GM18526 (cell line): Measurements from ENCODE around the gene LRCH1.

Source experiments
- POLR2A ChIP-seq: IDR thresholded peaks from 3 replicates; pipeline ENCODE4 v1.6.1; 2011; ENCODE audit not compliant: insufficient read length; ENCODE audit errors: extremely low read depth

LRCH1 gene

GRCh38 chr13:46526740-46527139 is 26.2 kb upstream of the LRCH1 start:
- no peak for TF ChIP-seq POLR2A

DNA sequence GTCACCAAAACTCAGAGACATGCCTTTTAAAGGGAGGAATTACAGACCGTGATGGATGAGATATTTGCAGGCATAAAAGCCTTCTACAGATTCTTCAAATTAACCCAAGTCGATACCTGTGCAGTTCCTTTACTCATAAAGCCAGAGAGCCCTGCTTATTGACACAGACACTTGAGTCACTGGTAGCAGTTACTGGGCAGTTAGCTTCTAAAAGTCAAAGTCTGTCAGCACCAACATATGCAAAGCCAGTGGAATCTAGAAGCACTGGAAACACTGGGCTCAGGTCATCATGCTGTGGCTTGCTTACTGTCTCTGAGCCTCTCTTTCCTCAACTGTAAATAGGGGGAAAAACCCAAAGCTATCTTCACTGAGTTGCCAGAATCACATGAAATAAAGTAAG is 25.7 kb upstream of the LRCH1 start:
- TF ChIP-seq POLR2A: no peak

DNA sequence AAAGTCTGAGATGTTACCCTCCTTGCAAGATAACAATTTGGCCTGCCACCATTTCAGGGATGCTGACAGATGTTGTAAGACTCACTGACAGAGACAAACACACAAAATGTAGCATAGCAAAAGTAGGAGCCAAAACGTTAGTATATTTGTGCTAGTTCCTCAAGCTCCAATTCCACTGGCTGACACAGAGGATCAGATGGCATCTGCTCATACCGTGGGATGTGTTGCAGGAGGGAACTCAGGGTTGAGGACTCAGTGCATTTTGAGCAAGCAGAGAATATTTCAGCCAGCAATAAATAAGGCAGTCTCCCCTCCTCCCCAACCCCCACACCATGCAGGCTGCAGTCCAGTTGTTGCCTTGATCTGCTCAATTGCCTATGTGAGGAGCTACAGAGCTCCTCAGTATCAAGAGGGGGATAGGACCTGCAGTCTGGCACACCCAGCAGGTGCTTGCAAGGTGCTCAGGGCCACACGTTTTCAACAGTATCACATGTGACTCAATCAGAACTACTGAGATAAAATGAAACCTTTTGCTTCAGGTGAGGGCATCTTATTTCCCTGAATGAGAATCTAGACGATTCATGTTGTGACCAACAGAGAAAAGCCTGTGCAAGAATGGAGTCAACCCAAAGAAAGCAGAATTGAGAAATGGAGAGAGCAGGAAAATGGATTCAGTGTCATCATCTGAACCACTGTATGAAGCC is 23.6 kb upstream of the LRCH1 start:
- no peak for TF ChIP-seq POLR2A

DNA sequence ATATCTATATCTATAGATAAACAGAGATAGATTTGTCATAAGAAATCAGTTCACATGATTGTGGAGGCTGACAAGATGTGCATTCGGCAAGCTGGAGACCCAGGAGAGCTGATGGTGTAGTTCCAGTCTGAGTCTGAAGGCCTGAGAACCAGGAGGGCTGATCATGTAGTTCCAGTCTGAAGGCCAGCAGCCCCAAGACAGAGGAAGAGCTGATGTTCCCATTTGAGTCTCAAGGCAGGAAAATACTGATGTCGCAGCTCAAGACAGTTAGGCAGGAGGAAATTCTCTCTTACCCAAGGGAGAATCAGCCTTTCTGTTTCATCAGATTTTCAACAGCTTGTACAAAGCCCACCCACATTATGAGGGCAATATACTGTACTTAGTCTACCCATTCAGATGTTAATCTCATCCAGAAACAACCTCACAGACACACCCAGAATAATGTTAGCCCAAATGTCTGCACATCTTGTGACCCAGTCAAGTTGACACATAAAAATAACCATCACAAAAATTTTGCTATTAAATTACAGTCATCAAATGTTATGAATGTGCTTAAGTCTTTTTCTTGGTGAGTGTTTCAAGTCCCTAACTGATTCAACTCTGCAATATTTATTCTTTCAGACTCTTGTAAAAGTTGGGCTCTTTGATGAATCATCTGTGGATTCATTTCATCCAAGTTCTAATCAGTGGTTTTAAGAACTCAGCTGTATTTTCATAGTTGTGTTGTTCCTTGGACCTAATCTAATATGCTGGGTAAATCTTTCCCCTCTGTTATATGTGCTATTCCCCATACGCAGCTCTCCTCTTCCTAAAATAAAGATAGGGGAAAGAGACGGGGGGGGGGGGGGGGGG is 22.7 kb upstream of the LRCH1 start:
- TF ChIP-seq POLR2A: no peak

GRCh38 chr13:46531953-46532352 is 21.0 kb upstream of the LRCH1 start:
- no peak for TF ChIP-seq POLR2A

DNA sequence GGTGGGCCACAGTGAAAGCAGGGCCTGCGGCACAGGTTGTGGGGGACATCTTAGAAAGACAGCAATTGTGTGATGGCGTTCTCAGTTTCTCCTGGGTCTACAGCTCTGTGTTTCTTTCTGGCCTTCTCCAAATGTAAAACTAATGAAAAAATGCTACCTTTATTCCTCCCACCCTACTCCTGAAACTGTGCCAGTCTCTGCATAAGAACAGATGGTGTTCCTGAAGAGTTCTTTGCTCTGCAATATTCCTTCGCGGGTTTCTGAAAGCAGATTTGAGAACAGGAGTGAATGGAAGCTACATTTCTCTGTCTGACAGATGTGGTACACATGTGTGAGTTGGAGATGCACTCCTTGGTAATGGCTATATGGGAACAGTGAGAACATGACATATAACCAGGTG is 18.0 kb upstream of the LRCH1 start:
- TF ChIP-seq POLR2A: no peak

DNA sequence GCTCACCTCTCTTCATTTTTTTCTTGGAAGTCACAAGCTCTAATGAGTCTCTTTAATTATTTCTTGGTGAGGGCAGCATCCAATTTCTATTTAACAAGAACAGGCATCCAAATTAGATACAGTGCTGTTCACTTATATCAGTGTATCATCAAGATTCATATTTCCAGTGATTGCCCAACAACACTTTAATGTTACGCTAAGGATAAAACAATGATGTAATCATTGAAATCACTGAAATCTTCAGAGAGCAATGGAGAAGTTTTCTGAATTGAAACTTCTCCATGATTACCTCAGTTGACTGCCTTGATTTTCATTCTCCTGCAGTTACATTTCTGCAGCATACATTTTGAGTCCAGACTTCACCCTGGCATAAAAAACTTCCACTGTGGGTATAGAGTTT is 17.1 kb upstream of the LRCH1 start:
- TF ChIP-seq POLR2A: no peak

- no peak for TF ChIP-seq POLR2A
Measured at GRCh38 chr13:46536341-46536740, 16.6 kb upstream of the LRCH1 start.

GRCh38 chr13:46539231-46539630 is 13.7 kb upstream of the LRCH1 start:
- no peak for TF ChIP-seq POLR2A

- TF ChIP-seq POLR2A: no peak
Measured at GRCh38 chr13:46541210-46541609, 11.8 kb upstream of the LRCH1 start.

- no peak for TF ChIP-seq POLR2A
Measured at GRCh38 chr13:46542833-46543232, 10.1 kb upstream of the LRCH1 start.

DNA sequence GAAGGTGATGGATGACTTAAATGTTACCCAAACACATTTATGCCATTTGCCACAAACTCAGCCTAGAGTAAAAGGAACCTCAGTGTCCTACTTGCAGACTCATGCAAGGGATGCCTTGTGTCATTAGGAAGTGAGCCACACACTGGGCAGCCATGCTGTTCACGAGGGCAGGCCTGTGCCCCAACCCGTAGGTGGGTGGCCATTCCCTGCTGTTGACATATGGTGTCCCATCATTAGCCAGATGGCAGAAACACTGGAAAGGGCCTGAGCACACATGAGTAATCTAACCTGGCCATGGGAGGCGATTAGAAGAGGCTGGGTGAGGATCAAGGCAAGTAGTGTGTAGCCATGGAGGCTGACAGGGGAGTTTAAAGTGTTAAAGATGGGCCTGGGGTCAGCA is 9.7 kb upstream of the LRCH1 start:
- TF ChIP-seq POLR2A: no peak

DNA sequence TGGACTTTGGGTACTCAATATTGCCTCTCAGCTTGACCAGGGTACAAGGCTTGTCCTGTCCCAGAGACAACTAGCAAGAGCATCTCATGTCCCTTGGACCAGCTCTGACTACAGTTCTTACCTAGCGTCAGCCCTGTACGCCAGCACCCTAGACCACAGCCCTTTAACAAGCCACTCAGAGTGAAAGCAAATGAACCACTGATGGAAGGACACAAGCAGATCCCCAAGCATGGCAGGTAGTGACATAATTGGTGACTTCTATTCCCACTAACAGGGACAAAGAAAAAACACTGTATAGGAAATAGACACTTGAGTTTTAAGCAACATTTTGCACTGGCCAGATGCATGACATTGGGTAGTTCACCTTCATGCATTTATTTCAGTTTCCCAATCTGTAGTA is 8.8 kb upstream of the LRCH1 start:
- TF ChIP-seq POLR2A: no peak

DNA sequence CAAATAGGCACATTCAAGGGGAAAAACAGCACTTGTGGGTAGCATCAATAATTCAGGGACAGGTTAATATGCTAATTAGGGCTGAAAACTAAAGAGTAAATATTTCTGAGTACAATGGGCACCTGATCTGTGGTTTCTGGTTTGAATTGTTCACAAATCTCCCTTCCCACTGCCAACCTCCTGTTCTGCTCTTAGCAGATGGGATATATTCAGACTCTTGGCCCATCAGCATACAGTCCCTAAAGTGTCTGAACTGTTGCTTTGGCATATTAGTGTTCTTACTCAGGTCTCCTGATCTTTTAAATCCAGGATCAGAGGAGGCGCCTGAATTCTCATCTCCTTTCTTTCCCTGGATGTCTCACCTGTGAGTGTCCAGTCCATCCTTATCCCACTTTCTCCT is 8.2 kb upstream of the LRCH1 start:
- no peak for TF ChIP-seq POLR2A

- no peak for TF ChIP-seq POLR2A
Measured at GRCh38 chr13:46546084-46546768, 6.7 kb upstream of the LRCH1 start.

DNA sequence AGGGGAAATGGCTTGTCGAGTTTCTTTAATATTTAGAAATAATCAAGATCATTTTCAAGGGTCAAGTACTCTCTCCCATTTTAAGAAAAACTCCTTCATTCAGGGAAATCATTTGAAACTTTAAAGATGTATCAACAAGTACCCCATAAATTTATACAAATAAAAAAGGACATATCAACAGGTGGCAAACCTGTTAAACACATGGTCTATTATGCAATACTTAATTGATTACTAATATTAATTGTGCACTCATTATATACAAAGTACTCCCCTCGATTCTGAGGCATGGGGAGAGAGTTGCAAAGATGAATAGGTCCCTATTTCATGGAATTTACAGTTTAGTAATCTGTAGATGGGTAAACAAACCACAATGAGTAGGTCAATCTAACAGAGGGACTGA is 2.1 kb upstream of the LRCH1 start:
- TF ChIP-seq POLR2A: no peak

- TF ChIP-seq POLR2A: no peak
Measured at GRCh38 chr13:46551410-46552302, 1.3 kb upstream of the LRCH1 start.
